ENCODE measurements around the gene SLC16A2.
A peak's percentile ranks its signal among the peaks of the same experiment; 100 is the strongest.
"Not testable (repeated sequence)": the region's sequence is repeated elsewhere in the genome, so short reads cannot be mapped to it uniquely, and the experiment has no call there.

SLC16A2 gene

DNA sequence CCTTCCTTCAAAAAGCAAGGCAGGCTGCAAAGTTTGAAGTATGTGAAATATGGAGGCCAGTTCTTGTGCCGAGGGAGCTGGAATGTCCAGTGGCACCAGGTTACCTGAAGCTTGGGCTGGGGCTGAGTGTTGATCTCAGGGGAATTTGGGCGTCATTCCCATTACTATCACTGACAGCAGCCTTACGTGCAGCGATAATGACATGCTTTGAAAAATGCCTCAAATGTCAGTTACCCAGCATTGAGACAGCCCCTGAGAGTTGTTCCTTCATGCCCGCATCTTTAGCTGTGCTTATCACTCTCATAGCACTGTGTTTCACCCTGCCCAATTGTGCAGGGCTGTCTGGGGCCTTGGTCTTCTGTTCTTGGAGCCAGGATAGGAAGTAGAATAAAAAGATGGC lies 27.4 kb downstream of the SLC16A2 start:
- no peak for DNase-seq

DNA sequence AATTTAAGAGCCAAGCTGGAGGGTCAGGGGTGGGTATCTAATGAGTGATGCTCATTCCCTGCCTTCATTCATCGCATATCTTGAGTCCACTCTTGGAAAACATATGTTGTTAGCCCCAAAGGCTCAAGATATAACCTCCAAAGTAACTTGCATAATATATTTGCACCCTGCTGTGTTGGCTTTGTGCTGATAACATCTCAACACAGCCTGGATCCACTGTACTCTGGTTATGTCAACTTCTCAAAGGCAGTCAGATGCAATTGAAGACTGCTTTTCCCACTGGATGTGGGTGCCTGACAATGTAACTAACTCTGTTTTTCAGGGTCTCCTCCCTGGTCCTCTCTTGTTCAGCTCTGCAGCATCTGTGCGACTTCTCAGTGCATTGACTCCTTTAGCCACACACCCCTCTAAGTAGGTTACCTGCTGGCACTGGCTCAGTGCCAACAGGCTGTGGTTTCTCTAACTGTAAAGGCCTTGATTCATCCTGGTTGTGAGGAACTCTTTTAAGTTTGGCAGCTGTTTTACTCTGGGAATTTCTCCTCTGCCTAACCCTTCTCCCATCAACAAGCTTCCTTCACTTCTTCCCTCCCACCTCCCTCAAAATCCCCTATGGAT lies 28.1 kb downstream of the SLC16A2 start:
- DNase-seq = peak; percentile 32

DNA sequence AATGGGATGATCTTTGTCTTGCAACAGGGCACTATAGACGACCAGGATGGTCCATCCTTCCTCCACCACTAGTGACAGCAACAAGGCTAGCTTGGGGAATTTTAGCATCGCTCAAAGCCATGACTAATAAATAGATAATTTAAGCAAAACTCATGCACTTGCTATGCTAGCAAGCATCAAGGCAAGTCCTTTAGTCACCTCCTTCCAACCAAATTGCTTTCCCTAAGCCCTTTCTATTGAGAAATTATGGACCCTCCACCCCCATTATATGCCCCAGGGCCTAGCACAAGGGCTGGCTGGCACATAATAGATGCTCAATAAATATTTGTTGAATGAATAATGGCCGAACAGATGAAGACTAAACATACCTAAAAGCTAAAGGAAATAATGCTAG lies 28.6 kb downstream of the SLC16A2 start:
- no peak for DNase-seq

DNA sequence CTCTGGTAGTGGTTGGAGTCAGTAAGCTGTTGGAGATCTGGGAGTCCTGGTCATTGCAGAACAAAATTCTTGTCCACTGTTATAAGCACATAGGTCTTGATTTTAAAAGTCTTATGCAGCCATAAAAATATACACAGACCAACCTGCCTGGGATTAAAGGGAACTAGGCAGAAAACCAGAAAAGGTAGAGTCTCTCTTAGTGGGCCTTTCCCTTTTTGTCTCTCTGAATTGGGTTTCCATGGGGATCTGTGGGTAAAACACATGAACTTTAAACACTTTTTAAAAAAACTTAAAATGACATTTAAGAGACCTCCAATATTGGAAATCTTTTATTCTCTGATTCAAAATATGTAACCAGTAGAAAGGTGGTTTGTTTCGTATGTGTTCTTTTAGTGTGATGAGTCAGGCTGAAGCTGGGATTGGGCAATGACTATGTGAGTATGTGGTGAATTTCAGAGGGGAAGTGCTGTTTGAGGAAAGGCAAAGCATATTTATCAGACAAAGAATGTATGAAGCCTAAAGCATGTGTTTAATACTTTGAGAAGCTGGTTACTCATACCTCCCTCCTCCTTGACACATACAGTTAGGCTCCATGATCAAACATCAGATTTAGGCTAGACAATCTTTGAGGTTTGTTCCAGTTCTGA lies 29.6 kb downstream of the SLC16A2 start:
- no peak for DNase-seq

DNA sequence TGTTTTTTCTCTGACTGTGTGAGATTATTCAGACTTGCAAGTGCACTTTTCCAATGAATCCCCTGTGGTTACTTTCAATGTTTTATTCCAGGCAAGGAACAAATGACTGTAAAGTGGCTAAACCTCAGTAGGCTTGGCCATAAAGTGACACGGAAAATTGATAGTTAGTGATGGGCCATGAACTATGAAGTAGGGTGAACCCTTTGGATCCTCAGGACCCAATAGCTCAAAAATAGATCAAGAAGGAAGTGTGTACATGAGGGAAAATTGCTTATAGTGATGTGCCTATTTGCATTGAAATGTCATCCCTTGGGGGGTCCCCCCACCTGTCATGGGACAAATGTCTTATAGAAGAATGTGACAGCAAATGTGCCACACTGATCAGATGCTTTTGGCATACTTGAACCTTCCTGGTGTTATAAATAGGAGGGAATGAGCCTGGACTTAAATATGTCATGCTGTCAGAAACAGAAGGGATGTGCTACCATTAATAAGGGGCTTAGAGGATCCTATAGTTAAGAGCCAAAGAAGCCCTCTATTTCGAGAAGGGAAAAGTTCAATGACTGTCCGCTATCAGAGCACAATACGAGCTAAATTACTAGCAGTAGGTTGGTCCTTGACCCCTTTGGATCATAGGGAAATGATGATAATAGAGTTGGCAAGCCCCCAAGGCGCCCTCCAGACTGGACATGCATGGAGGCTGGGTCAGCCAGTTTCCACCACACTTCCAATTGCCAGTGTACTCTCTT lies 30.3 kb downstream of the SLC16A2 start:
- DNase-seq = no peak

DNA sequence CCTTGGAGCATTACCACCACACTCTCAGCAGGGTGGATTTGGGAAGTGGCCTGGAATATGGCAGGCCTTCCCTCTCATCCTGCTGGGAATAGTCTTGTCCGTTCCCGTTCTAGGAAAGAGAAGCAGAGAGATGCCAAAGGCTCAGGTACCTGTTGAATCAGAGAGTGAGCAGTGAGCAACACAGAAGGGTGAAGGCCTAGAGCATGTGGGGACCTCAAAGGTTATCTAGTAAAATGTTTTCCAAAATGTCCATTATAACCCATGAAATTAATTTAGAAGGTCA lies 30.8 kb downstream of the SLC16A2 start:
- no peak for DNase-seq

DNA sequence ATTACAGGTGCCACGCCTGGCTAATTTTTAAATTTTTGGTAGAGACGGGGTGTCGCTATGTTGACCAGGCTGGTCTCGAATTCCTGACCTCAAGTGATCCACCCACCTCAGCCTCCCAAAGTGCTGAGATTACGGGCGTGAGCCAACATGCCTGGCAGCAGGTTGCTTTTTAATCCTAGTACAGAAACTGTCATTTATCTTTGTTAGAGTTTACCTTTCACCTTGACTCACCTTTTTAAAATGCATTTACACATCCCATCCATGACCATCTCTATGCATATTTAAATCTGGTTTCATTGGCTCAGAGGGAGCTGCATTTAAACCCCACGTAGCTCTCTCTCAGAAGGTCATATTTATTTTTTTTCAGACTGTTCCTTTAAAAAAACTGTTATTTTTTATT lies 31.9 kb downstream of the SLC16A2 start:
- no peak for DNase-seq

DNA sequence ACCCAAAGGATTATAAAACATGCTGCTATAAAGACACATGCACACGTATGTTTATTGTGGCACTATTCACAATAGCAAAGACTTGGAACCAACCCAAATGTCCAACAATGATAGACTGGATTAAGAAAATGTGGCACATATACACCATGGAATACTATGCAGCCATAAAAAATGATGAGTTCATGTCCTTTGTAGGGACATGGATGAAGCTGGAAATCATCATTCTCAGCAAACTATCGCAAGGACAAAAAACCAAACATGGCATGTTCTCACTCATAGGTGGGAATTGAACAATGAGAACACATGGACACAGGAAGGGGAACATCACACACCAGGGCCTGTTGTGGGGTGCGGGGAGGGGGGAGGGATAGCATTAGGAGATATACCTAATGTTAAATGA lies 32.9 kb downstream of the SLC16A2 start:
- not testable (repeated sequence) for DNase-seq

DNA sequence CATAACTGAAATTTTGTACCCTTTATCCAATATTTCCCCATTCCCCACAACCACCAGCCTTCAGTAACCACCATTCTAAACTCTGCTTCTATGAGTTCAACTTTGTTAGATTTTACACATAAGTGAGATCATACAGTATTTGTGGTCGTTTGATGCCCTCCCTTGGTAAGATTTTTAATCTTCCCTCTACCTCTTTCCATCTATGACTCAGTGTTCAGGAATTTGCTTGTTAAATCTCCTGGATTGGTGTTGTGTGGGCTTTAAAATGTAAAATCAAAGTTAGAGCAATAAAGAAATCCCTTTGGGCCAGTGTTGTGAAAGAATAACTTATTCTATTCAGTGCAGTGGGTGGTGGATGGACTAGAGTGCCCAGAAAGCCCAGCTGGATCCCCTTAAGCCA lies 37.4 kb downstream of the SLC16A2 start:
- no peak for DNase-seq

DNA sequence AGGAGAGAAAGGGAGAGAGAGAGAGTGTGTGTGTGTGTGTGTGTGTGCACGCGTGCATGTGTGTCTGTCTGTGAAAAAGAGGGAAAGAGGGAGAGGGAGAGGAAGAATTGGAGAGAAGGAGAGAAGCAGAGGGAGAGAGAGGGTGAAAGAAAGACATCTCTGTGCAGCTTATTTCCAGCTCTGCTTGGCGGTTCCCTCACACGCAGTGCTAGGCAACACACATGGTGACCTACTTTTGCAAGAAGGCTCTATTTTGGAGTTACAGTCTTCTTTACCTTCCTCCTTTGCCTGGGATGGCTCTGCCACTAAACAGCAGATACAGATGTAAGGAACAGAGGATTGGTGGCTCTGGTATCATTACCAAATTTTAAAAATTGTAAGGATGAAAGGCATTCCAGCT lies 40.1 kb downstream of the SLC16A2 start:
- no peak for DNase-seq

DNA sequence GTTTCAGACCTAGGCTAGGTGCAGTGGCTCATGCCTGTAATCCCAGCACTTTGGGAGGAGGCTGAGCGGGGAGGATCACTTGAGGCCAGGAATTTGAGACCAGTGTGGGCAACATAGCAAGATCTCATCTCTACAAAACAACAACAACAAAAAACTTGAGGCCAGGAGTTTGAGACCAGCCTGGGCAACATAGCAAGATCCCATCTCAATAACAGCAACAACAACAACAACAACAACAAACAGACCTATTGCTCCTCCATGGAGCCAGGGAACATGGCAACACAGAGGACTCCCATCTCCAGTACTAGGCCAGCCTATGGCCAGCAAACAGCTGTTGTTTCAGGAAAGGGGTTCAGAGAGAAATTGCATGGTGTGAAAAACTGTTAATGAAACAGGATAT lies 43.4 kb downstream of the SLC16A2 start:
- no peak for DNase-seq

DNA sequence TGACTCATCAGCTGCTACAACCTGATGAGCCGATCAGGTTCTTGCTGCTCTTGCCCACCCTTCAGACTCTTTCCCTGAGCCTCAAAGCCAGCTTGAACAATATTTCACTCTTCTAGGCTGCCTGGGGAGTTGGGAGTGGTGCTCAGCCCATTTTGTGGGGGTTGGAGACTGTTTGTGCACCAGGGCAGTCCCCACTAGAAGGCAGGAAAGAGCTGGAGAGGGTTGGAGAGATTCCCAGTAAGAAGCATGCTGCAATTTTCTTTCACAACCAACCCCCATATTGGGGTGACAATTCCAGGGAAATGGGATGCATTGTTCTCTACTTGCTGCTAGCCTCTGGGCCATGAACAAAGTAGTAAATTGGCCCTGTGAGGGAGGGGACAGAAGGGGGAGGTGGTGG lies 44.1 kb downstream of the SLC16A2 start:
- no peak for DNase-seq

DNA sequence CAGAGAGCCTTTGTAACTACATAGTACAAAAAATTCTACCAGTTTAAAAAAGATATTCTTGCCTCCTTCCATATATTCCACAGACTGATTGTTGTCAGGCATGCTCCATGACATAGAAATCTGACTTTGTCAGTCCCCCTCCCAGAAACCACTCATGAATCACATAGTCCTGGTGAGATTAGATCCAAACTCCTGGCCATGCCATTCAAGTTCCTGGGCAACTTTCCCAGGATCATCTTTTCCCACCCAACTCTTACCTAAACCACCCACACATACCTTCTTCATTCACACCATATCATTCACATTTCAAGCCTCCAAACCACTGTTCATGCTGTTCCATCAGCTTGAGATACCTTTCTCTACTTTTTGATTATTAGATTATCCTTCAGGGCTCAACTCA lies 46.4 kb downstream of the SLC16A2 start:
- no peak for DNase-seq

DNA sequence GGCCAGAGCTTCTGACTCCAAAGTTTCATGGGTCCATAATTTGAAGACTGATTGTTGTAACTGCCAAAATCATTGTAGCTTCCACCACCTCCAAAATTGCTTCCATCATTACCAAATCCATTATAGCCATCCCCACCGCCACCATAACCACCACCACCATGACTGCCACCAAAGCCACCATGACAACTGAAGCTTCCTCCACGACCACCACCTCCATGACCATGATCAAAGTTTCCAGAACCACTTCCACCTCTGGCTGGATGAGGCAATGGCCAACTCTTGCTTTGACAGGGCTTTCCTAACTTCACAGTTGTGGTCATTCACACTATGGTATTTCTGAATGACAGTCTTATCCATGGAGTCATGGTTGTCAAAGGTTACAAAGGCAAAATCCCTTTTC lies 51.8 kb downstream of the SLC16A2 start:
- not testable (repeated sequence) for DNase-seq

DNA sequence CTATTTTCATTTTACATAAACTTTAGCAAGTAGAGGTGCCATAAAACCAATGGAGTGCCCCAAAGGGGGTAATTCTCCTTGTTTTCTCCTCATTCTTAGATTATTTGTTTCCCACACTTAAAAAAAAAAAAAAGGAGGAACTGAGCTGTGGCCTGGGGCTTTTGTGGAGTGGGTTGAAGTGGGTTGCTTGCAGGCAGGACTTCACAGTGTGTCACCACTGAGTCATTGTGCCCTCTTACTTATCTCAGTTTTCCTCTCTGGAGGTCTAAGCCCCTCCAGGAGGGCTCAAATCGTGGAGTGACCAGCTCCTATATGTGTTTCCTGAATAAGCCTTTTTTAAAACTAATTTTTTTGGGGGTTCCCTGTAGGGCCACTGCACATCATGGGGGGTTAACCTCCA lies 69.0 kb downstream of the SLC16A2 start:
- no peak for DNase-seq

DNA sequence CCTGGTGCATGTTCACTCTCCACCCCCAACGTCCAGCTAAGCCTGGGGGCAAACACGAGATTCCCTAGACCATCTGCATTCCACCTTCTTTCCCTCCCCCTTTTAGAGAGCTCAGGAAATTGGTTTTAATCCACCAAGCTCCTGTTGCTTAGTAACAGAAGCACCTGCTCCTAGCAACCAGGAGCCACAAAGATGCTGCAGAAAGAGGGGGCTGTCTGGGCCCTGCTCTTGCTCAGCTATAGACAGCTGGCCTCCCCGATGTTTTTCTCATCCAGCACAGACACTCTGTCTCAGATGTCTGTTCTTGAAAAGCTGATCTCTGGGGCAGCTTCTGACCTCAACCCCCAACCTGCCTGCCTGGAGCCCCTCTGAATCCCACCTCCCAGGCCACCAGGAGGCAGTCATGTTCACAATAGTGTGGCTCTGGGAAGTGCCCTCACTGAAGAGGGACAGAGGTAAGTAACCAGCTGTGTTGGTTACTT lies 71.5 kb downstream of the SLC16A2 start:
- peak; percentile 4 for DNase-seq

DNA sequence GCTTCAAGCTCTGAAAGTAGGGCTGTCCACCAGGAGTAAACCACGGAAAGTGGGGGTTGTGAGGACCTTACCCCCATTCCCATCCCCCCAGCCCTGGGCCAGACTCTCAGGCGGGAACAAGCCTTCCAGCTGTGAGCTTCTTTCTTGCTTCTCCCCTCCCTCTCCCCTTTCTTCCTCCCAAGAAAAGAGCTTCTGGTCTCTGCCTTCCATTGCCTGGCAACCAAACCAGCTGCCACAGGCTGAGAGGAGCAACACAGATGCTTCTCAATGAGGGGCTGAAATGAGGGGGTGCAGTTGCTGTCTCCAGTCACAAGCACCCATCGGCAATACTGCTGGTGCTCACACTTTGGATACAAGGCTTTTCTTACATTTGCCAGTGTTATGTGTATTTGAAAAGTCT lies 72.5 kb downstream of the SLC16A2 start:
- DNase-seq = no peak

DNA sequence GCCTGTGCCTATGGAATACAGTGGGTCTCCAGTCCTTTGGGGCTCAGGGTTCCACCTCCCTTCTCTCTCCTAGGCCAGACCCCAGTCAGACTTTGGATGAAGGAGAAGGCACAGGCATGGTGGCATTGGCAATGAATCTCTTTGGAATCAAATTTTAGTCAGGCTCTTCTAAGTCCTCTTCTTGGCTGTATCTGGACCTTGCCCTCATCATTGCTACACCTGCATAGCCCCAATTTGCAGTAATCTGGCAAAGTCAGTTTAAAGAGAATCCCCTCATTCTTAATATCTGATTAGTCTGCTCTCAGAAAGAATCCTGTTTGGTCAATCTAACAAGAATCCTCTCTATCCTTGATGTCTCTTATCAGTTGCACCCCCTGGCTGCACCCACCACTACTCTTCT lies 77.6 kb downstream of the SLC16A2 start:
- DNase-seq = no peak

DNA sequence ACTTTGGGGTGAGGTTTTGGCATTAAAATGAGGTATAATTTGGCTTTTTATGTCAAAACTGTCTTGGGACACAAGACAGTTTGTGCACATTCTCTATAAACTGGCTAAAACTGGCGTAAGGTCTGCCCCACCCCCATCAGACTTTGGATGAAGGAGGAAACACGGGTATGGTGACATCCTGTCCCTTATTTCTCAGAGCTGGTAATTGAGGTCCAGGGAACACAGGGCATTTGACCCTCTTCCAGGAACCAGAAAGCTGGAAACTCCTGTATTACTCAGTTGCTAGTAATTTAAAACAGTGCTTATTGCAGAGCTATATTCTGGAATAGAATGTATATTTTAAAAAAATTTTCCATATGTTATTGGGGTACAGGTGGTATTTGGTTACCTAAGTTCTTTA lies 78.8 kb downstream of the SLC16A2 start:
- no peak for DNase-seq

DNA sequence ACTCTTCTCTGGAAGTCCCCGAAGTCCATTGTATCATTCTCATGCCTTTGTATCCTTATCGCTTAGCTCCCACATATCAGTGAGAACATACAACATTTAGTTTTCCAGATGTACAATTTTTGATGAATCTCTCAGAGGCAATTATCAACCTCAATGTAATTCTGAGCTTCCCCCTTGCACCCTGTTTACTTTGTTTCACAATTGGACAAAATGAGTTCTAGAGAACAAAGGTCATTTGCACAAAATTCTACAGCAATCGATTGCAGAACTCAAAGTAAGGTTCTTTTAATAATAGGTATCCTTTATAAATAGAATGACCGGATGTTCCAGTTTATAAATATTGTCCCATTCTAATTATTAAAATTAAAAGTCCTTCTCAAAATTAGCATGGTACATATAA lies 79.3 kb downstream of the SLC16A2 start:
- DNase-seq = no peak

DNA sequence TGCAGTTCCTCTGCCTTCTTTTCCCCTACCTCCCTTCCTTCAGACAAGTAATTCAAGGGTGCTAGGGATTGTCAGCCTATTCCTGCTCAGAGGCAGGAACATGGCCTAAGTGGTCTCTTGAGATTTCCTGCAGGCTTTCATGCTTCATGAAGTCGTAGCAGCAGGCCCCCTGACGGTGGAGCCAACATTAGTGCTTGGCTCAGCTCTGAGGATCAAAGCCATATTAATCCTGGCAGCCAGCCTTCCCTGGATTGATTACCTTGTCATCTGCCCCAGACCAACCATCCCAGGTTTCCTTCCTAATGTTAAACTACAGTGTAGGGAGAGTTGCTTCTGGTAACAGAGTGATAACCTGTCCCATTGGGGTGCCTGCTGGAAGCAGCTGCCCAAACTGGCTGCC lies 84.1 kb downstream of the SLC16A2 start:
- DNase-seq = no peak

DNA sequence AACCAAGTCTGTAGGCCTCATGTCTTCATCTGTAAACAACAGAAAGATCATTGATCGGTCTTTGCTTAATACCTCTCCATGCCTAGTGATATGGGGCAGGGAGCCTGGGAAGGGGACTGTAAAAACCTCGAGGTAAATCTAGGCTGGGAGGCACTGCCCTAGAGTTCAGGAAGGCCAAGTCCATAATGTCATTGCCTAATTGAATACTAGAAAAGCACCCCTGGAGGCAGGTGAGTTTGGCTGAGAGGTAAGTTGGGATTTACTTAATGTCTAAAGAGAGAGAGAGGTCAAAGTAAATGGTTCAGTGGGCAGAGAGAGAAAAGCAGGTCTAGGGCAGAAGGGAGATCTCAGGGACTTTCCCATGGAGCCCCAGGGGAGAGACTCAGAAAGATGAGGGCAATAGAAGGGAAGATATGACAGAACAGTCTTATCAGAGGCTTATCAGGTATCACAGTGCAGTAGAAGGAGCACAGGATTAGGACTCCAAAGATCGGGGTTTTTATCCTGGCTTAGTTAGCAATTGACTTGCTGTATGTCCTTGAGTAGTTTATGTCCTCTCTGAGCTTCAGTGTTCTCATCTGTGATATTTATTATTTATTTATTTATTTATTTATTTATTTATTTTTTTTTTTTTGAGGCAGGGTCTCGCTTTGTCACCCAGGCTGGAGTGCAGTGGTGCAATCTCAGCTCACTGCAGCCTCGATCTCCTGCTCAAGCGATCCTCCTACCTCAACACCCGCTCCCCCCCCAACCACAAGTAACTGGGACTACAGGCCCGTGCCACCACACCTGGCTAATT lies 85.2 kb downstream of the SLC16A2 start:
- DNase-seq = no peak

DNA sequence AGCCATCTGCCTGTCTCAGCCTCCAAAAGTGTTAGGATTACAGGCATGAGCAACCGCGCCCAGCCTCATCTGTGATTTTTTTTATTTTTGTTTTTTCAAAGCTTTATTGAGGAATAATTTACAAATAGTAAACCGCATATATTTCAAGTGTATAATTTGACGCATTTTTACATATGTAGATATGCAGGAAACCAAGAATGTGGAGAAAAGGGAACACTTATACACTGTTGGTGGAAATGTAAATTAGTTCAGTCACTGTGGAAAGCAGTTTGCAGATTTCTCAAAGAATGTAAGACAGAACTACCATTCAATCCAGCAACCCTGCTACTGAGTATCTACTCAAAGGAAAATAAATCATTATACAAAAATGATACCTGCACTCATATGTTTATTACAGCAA lies 85.9 kb downstream of the SLC16A2 start:
- no peak for DNase-seq

DNA sequence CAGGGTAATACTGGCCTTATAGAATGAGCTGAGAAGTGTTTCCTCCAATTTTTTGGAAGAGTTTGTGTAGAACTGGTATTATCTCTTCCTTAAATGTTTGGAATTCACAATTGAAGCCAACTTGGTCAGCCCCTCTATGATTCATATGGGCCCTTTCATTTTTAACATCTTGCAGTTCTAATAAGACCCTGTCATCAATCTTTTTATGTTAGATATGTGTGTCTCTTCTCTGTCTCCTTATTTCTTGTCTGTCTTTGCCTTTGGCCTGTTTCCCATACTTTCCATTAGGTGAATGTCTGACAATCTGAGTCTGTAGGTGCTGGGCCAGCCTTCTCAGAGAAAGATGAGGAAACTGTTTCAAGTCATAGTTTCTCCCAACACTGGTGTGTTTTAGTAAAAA lies 88.7 kb downstream of the SLC16A2 start:
- DNase-seq = no peak

All from activated CD4-positive, alpha-beta T cell treated with anti-CD3 and anti-CD28 coated beads, Interleukin-2, amount 50 U/mL, for 1 hour (primary cell).